HG02981 (cell line): Measurements from ENCODE around the gene ZBTB21.
"Not testable (repeated sequence)": the region's sequence is repeated elsewhere in the genome, so short reads cannot be mapped to it uniquely, and the experiment has no call there.

Source experiments
- ATAC-seq: cut with Tn5 transposase; IDR thresholded peaks from one replicate; pipeline ENCODE4 v1.9.1; 2021; ENCODE audit warnings: mild to moderate bottlenecking, moderate library complexity; ENCODE audit not compliant: unreplicated experiment

Gene ZBTB21

GRCh38 chr21:41971891-41972290 lies 38.3 kb downstream of the ZBTB21 start:
- ATAC-seq: no peak

DNA sequence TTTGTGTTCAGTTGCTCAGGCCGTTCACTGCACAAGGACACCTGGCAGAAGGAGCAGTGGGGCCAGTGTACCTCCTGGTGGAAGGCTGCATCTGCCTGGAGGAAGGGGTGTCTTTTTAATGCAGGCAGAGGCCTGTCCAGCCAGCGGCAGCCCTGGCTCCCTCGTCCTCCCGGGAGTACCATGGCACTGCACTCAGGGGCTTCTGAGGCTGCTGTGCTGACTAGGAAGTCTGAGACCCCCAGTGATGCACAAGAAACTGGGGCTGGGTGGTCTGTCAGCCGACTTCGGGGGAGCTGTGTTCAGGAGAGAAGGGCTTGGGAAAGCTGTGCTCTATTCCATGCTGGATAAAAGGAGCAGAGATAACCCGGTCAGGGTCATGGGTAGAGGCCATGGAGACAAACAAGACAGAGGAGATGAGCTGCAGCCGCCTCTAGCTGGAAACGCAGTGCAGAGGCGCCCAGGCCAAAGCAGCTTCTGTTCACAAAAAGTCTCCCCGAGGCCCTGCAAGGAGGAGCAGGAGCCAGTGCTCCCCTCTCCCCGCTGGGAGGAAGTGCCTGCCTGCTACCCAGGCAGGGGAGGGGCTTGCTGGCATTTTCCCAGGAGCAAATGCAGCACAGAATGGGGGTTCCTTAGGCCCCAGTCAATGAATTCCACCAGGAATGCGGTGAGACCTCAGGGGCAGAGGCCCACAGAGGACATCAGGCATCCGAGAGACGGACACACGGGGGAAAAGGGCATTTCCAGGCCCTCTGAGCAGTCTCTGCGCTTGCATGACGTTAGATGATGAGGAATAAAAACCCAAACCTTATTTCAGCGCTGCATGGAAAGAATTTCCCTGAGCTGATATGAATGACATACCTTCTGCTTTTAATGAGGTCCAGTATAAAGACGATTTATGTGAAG lies 39.2 kb downstream of the ZBTB21 start:
- ATAC-seq: no peak

DNA sequence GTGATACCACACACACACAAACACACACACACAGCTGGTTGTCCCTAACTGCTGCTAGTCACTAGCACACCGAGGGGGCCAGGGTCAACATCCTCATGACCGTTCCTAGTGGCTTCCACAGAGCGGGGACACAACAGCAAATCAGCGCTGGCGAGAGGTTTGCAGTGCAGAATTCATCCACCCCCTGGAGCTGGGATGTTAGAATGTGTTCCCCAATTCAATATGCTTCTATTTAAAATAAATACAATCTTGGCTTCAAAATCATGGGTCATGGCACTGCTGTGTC lies 40.1 kb downstream of the ZBTB21 start:
- ATAC-seq: no peak

DNA sequence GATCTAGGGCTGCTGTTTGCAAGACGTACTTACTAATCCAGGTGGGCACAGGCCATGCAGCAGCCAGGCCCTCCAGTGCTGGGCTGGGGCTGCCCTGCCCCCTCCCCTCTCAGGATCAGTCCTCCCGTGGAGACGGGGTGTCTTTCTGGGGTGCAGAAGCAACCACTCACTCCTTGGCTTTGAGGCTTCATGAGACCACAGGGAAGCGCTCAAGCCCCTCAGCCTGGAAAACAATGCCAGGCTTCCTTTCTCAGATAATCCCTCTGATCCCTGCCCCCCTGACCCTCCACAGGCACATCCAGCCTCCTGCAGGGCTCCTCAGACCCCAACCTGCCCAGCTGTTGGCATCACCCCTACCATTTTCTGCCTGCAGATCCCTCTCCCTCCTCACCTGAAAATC lies 42.5 kb downstream of the ZBTB21 start:
- no peak for ATAC-seq

DNA sequence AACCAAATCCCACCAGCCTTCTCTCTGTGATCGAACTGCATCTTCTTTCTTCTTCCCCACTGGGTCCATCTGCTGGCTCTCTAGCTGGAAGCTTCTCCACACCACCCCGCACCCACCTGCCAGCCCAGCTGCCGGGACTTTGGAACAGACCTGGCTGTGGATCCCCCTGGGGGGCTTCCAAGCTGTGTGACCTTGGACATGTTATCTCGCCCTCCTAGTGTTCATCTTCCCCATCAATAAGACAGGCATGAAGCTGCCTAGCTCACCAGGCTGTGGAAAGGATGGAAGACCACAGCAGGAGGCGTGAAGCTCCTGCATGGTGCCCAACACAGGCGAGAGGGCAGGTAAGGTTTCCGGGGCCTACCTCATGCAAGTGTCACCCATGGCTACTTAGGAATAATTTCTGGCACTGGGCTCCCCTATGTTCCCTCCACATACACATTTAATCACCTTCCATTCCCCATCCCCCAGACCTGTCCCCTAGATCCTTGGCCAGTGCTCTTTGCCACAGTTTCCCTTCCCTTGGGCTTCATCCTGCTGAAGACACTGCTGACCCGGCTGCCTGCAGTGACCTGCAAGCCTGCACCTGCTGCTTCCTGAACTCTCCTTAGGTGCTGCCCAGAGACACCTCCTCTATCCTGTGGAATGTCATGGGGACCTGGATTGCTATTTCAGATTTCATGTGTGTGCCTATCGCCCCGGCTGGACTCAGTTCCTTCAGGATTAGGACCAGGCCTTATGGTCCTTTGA lies 43.1 kb downstream of the ZBTB21 start:
- ATAC-seq: no peak

DNA sequence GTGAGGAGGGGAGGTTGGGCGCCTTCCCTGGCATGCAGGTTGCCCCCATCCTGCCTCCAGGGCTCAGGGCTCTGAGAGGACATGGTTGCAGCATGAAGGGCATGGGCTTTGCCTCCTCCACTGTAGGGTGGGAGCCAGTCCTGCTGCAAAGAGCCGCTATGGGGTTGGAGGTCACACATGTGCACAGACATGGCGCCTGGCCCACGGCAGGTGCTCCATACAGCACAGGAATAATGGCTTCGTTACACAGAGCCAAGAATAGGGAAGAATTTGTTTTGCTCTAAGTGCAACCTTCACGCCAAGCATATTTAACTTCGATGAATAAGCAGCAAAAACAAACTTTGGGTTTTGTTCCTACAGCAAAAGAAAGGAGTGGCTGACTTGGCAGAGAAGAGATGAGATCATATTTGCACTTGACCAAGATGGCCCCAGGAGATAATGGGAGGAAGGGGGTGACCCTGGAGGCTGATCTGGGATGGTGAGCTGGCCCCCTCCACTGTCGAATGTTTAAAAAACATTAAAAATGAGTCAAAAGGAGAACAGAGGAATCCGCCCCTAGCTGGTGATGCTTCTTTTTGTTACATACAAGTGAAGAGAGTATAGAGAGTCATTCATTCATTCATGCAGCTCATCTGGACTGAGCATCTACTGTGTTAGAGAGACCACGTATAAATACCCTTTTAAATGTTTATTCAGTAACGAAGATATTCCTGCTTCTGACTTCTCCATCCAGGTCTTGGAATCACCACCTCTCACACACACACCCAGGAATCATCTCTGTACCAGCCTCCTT lies 43.9 kb downstream of the ZBTB21 start:
- no peak for ATAC-seq

- no peak for ATAC-seq
These were observed 44.6 kb downstream of the ZBTB21 start for GRCh38 chr21:41965461-41966013.

GRCh38 chr21:41965045-41965444 lies 45.1 kb downstream of the ZBTB21 start:
- ATAC-seq: no peak

DNA sequence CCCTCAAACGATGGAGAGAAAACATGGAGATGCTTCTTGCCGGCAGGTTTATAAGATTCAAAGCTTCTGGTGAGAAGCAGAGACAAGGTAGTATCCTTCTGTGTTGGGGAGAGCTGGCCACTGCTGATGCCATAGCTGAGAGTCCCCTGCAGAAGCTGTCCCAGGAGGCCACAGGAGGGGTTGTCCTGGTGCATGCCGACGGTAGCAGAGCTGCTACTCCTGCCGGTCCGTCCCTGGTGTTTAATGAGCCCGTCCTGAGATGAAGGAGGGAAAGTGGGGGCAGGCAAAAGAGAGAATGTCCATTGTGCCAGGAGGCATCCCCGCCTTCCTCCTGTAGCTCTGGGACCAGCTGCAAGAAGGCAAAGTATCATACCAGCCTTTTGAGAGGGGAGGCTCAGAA lies 46.0 kb downstream of the ZBTB21 start:
- ATAC-seq: no peak

GRCh38 chr21:41962425-41962966 lies 47.7 kb downstream of the ZBTB21 start:
- no peak for ATAC-seq

DNA sequence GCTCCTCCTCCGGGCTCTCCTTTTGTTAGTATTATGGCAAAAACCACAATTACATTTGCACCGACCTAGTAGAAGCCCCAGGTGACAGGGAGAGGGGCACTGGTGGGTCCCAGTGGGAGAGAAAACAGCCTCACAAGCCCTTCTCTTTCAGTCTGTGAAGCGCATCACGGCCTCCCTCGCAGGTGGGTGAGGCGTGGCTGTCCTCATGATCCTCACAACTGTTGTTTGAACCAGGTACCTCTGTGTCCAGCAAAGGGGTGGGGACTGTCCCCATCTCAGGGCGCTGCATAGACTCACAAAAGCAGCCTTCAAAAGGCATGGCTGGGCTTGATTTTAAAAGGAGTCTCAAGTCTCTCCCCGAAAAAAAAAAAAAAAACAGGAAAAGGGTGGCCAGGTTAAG lies 48.4 kb downstream of the ZBTB21 start:
- ATAC-seq: no peak

DNA sequence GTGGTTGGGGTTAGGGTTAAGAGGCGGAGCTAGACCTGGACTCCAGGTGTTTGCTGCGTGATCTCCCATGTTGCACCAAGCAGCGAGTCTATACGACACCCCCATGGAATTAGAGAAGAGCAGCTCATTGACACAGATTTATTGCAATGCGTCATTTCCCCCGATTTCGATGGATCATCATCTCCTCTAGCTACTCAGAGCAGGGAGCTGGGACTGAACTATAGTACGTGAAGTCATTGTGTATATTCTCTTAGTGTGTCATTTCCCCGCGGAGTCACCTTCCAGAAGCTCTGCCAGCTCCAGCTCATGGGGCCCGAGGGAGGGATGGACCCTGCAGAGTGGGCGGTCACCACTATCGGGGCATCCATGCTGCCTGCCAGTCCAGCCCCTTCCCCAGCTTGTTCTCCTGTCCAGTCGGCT lies 48.9 kb downstream of the ZBTB21 start:
- ATAC-seq: no peak

DNA sequence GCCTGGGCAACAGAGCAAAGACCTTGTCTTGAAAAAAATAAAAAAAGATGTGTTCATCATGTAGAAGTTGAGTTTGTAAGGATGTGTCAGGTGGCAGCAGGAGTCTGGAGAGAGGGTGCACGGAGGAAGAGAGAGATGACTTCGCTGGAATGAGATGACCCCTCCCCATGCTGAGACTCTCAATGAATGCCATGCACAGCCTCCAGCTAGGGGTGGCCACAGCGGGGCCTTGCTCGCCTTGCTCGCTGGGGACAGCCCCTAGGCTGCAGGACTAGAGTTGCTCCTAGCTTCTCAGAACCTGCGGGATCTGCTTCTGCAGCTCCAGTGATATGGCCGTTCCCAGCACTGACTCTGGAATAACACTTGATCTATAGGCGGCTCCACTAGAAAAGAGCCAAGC lies 49.8 kb downstream of the ZBTB21 start:
- no peak for ATAC-seq

GRCh38 chr21:41959697-41960096 lies 50.5 kb downstream of the ZBTB21 start:
- ATAC-seq: not testable (repeated sequence)

GRCh38 chr21:41958886-41959563 lies 51.1 kb downstream of the ZBTB21 start:
- ATAC-seq: no peak

DNA sequence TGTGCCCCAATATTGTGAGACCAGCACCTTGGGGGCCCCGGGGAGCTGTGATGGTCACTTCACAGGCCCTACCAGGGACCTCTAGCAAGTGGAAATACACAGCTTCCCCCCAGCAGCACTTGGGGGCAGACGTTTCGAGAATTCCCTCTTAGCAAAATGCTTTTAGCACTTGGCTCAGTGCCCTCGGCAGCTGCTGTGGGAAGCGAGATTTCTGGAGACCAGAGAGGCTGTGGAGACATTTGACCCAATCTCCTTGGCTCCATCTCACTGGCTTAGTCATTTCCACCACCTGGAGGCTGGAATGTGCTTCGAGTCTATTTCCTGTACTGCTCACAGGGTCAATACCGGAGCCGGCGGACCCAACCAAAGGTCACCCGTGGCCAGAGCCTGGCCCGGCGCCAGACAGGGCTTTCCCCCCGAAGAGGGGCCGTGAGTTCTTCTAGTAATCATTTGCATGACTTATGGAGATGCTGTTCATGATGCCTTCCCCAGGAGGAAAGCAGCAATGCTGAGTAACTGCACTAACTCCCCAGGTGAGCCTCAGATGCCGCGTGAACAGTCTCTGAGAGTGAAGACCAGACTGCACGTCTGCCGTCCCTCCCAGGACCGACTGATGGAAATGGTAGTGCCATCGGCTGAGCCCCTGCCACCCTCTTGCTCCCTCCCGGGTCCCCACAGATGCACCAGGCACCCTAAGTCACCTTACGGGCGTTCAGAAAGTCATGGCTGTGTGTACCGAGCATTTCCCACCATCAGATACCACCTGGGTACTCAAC lies 52.0 kb downstream of the ZBTB21 start:
- ATAC-seq: no peak

DNA sequence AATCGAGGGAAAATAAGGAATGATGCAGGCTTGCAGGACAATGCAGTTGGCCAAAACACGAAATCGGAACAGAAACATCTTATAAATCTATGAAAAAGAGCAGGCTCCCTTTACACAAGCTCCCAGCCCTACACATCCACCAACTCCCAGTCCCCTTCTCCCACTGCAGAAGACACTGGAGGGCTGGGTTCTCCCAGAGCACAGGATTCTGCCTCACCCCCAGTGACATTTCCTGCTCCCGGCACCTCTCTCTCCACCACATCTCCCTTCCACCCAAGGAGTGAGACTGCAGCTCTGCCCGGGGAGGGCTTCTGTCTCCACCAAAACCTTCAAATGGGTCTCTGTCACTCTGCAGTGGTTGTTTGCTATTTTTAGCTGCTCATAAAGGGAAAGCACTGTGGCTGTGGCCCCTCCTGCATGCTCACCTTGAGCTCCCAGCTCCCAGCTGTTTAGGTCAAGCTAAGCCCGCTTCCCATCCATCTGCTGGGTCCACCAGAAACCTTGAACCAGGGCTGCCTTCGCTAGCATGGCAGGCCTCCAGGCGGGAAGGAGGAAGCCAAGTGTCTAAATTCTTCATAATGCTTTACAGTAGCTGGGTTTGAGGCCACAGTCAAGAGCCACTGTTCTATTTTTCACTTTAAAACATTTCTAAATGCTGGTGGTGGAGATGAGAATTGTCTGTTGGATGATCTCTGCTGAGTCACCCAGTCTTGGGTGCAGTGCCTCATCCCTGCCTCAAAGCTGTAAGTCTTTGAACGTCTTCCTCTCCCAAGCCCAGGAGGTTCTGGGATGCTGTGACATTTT lies 53.0 kb downstream of the ZBTB21 start:
- ATAC-seq: no peak

DNA sequence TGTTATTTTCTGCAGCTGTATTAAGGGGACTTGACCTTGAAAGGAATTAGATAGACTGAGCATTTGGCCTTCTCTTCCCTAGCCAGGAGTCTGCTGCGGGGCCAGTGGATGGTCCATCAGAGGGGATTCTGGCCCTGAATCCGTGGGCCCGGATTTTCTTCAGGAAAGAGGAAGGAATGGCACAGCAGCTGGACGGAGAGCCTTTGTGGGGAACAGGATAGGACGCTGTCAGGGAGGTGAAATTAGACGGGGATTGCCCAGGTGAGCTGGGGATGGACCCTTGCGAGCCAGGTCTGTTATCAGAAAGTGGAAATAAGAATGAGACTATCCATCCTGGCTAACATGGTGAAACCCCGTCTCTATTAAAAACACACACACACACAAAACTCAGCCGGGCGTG lies 54.6 kb downstream of the ZBTB21 start:
- no peak for ATAC-seq
